ENCODE data around the gene ICE2. TPM values are rescaled to one million over a fixed set of nuclear protein-coding genes. Genes with fewer than 3 reads are reported as not detected.

The ICE2 gene
- total RNA-seq, 1 donor, result 26.4 TPM

DNA sequence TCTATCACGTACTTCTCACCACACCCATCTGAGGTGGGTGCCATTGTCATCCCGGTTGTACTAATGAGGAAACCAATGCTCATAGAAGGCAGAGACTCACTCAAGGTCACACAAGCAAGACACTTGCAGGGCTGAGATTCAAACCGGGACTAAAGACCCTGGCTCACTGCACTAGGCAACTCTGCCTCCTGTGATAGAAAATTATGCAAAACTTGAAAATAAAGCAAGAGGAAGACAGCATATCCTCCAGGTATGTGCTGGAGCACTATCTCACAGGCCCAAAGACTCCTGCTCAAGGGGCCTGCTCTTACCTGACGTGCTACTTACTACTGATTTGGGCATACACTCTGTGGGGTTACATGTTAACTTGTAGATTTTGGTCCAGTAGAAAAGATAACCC lies 106.7 kb downstream of the ICE2 start:
- Histone ChIP-seq H3K27me3 (ENCODE audit: insufficient read depth, low read length) (no peaks in the 10 kb centered on the region), H3K36me3 (ENCODE audit: insufficient read depth, low read length) (peaks cover 79% of the 10 kb centered on the region), H3K27ac (ENCODE audit: low read depth, low read length) (peak overlapping the region; percentile 96), H4K20me1 (ENCODE audit: insufficient read depth, low read length) (peaks cover 26% of the 10 kb centered on the region), H3K4me3 (ENCODE audit: insufficient read depth, low read length) (no peak overlapping the region), H3K9me3 (ENCODE audit: low read depth, low read length) (no peaks in the 10 kb centered on the region), H3K4me2 (ENCODE audit: insufficient read depth, low read length) (peak overlapping the region; percentile 35), H3K79me2 (ENCODE audit: insufficient read depth, low read length) (peaks cover 70% of the 10 kb centered on the region), H2AFZ (ENCODE audit: low read length) (no peak overlapping the region), H3K4me1 (ENCODE audit: insufficient read depth, low read length) (peaks cover 74% of the 10 kb centered on the region)
- DNase-seq (ENCODE audit: insufficient read length, low spot score, missing footprints), result no peak
- TF ChIP-seq CTCF (IDR thresholded peaks at IDR 0.05; ENCODE audit: extremely low read depth, low read depth, low read length), result no peak

DNA sequence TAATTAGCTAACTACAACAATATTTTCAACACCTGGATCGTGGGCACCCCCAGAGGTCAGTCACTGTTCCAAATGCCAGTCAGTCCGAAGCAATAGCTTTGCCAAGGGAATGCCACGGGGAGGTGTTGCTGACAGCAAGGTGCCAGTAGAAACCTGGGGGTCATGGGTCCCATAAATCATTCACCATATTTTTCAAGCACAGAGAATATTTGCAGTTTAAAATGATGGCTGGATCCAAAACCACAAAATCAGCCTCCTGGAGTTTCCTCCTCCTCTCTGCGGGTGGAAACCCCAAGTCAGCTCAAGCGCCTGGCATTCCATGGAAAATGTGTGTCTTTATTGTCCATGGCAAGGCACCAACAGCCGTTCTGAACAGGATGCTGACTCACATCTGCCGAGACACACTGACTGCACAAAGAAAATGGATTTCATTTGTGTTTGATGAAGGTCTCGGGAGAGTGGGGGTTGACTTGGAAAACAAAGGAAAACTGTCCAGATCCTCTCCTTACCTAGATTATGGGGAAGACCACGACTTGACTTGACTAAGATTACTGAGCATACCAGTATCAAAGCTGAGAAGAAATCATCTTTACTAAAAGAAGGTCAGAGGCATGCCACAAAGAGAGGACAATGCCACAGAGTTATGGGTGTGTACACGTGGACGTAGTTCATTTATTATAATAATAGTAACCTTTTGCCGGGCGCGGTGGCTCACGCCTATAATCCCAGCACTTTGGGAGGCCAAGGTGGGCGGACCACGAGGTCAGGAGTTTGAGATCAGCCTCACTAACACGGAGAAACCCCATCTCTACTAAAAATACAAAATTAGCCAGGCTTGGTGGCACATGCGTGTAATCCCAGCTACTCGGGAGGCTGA lies 107.5 kb downstream of the ICE2 start:
- Histone ChIP-seq H3K4me2 (ENCODE audit: insufficient read depth, low read length) (peak overlapping the region; percentile 65), H3K27me3 (ENCODE audit: insufficient read depth, low read length) (no peaks in the 10 kb centered on the region), H3K9me3 (ENCODE audit: low read depth, low read length) (no peaks in the 10 kb centered on the region), H2AFZ (ENCODE audit: low read length) (no peak overlapping the region), H4K20me1 (ENCODE audit: insufficient read depth, low read length) (peaks cover 19% of the 10 kb centered on the region), H3K4me3 (ENCODE audit: insufficient read depth, low read length) (peak overlapping the region; percentile 26), H3K79me2 (ENCODE audit: insufficient read depth, low read length) (peaks cover 62% of the 10 kb centered on the region), H3K27ac (ENCODE audit: low read depth, low read length) (peak overlapping the region; percentile 96), H3K4me1 (ENCODE audit: insufficient read depth, low read length) (peaks cover 66% of the 10 kb centered on the region), H3K36me3 (ENCODE audit: insufficient read depth, low read length) (peaks cover 71% of the 10 kb centered on the region)
- peak; percentile 97 for DNase-seq (ENCODE audit: insufficient read length, low spot score, missing footprints)
- TF ChIP-seq CTCF (IDR thresholded peaks at IDR 0.05; ENCODE audit: extremely low read depth, low read depth, low read length), result no peak

GRCh38 chr15:60370869-60371136 lies 108.1 kb downstream of the ICE2 start:
- no peak for DNase-seq (ENCODE audit: insufficient read length, low spot score, missing footprints)
- no peak for TF ChIP-seq CTCF (IDR thresholded peaks at IDR 0.05; ENCODE audit: extremely low read depth, low read depth, low read length)
- peaks cover 60% of the 10 kb centered on the region for H3K4me1 ChIP-seq (ENCODE audit: insufficient read depth, low read length)
- peak overlapping the region; percentile 96 for H3K27ac ChIP-seq (ENCODE audit: low read depth, low read length)
- peaks cover 58% of the 10 kb centered on the region for H3K79me2 ChIP-seq (ENCODE audit: insufficient read depth, low read length)
- peak overlapping the region; percentile 26 for H3K4me3 ChIP-seq (ENCODE audit: insufficient read depth, low read length)
- peaks cover 19% of the 10 kb centered on the region for H4K20me1 ChIP-seq (ENCODE audit: insufficient read depth, low read length)
- H3K27me3 ChIP-seq (ENCODE audit: insufficient read depth, low read length), result no peaks in the 10 kb centered on the region
- peak overlapping the region; percentile 65 for H3K4me2 ChIP-seq (ENCODE audit: insufficient read depth, low read length)
- H2AFZ ChIP-seq (ENCODE audit: low read length), result no peak overlapping the region
- H3K36me3 ChIP-seq (ENCODE audit: insufficient read depth, low read length), result peaks cover 67% of the 10 kb centered on the region
- no peaks in the 10 kb centered on the region for H3K9me3 ChIP-seq (ENCODE audit: low read depth, low read length)

DNA sequence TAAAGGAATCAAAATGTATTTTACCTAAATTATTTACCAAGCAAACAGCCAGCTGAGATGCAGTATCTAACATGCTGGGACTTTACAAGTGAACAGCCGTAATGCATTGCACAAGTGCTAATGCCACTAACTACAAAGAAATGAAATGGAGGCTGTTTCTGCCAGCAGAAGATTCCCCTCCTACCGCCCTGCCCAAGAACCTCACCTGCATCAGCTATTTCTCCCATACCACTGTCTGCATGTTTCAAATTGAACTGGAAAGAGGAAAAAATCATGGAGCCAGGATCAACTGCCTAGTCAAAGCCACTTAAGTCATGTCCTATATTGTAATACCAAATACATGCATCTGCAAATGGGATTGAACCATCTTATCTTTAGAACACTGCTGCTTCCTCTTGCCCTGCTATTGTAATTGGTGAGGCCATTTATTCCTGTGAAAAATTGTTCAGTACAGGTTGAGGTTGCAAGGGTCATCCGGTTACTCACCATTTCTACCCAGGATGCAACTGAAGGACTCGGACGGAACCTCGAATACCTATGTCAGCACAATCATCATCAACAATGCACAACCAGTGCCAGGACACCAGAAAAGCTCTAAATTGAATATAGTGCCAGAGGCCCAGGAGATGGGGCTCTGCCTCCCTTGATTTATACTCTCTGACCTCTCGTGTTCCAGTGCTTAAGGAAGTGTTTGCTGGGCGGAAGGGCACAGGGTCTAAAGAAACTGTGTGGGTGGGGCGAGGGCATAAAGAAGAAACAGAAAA lies 108.7 kb downstream of the ICE2 start:
- Histone ChIP-seq H3K4me2 (ENCODE audit: insufficient read depth, low read length) (peak overlapping the region; percentile 65), H3K79me2 (ENCODE audit: insufficient read depth, low read length) (peaks cover 56% of the 10 kb centered on the region), H4K20me1 (ENCODE audit: insufficient read depth, low read length) (peaks cover 18% of the 10 kb centered on the region), H3K27ac (ENCODE audit: low read depth, low read length) (peak overlapping the region; percentile 96), H3K4me1 (ENCODE audit: insufficient read depth, low read length) (peaks cover 57% of the 10 kb centered on the region), H2AFZ (ENCODE audit: low read length) (no peak overlapping the region), H3K27me3 (ENCODE audit: insufficient read depth, low read length) (no peaks in the 10 kb centered on the region), H3K4me3 (ENCODE audit: insufficient read depth, low read length) (no peak overlapping the region), H3K36me3 (ENCODE audit: insufficient read depth, low read length) (peaks cover 64% of the 10 kb centered on the region), H3K9me3 (ENCODE audit: low read depth, low read length) (no peaks in the 10 kb centered on the region)
- no peak for TF ChIP-seq CTCF (IDR thresholded peaks at IDR 0.05; ENCODE audit: extremely low read depth, low read depth, low read length)
- no peak for DNase-seq (ENCODE audit: insufficient read length, low spot score, missing footprints)

Data from osteoblast (primary cell).